Mammary epithelial cell (primary cell): ENCODE measurements around the gene KIF6.

Source experiments
- EZH2 ChIP-seq: IDR thresholded peaks from 2 replicates; pipeline ENCODE4 v1.6.1; 2012; ENCODE audit warnings: low read length, inconsistent platforms, borderline replicate concordance
- TF ChIP-seq, protein P1 (sequence below), 2 donors: IDR thresholded peaks in 1 of 2; conservative IDR thresholded peaks in 1 of 2; 2 replicates each; pipeline ENCODE4 v1.5.1; 2011 to 2012; ENCODE audit warnings: inconsistent platforms in 2 of 2, low read length in 2 of 2, mild to moderate bottlenecking in 2 of 2, control low read depth in 1 of 2, low read depth in 1 of 2; ENCODE audit not compliant: insufficient read depth in 1 of 2; ENCODE audit errors: extremely low read depth in 1 of 2

DNA sequence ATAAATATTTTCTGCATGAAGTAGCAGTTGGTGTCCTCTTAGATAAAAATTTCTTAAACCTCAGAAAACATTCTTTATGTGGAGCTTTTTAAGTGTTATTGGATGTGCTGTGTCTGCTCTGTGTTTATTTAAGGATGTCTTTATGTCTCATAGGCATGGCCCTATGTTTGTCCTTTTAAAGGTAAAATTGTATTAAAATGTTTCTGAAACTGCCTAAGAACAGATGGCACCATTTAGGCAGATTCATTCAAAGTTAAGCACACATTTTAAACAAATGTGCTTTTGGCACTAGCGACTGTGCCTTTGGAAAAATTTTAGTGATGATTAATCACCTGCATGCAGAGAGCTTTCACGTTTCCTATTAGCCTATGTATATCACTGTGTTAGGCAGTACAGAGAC, 125.2 kb downstream of the KIF6 start:
- TF ChIP-seq, protein P1, sequence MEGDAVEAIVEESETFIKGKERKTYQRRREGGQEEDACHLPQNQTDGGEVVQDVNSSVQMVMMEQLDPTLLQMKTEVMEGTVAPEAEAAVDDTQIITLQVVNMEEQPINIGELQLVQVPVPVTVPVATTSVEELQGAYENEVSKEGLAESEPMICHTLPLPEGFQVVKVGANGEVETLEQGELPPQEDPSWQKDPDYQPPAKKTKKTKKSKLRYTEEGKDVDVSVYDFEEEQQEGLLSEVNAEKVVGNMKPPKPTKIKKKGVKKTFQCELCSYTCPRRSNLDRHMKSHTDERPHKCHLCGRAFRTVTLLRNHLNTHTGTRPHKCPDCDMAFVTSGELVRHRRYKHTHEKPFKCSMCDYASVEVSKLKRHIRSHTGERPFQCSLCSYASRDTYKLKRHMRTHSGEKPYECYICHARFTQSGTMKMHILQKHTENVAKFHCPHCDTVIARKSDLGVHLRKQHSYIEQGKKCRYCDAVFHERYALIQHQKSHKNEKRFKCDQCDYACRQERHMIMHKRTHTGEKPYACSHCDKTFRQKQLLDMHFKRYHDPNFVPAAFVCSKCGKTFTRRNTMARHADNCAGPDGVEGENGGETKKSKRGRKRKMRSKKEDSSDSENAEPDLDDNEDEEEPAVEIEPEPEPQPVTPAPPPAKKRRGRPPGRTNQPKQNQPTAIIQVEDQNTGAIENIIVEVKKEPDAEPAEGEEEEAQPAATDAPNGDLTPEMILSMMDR (conservative IDR thresholded peaks at IDR 0.05 in 1 of 2, IDR thresholded peaks at IDR 0.05 in 1 of 2; ENCODE audit: extremely low read depth in 1 of 2, insufficient read depth in 1 of 2, low read depth in 1 of 2, low read length in 2 of 2), result no peak
- no peak for TF ChIP-seq EZH2
